ENCODE data around the gene EPHB1. TPM values are rescaled to one million over a fixed set of nuclear protein-coding genes. Genes with fewer than 3 reads are reported as not detected.

EPHB1 gene
- total and polyA plus RNA-seq, 2 of the 13 experiments (the other 11 are each of a cell fraction or from before 2014, with no cell fraction given) = 0.07 to 0.21 TPM

DNA sequence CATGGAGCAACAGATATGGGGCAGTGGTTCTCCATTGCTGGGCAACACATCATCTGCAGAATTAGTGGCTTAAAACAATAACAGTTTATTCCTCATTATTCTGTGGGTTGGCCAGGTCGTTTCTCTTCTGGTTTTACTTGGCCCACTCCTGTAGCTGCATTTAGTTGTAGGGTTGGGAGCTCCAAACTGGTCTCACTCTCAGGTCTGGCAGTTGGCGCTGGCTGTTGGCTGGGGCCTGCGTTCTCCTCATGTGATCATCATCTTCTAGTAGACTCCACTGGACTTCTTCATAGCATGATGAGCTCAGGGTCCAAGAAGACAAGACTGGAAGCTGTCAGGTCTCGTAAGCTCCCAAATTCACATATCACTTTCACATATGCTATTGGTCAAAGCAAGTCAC, 91.9 kb downstream of the EPHB1 start:
- H3K4me1 ChIP-seq (ENCODE audit: insufficient read depth, low read length) = no peaks in the 10 kb centered on the region
- in situ Hi-C loops (cut with HindIII; ENCODE audit: extremely low pct_ligation_motif_present, low pct_unique_long_range_greater_than_20kb) = no loop called here
- no TSS peak for BruUV-seq (replicated peaks)
- no peaks in the 10 kb centered on the region for H4K20me1 ChIP-seq (ENCODE audit: insufficient read depth, low read length)
- POLR2A ChIA-PET = no interaction called here
- CTCF ChIA-PET (ENCODE audit: low intra/inter-chr PET ratio, low total read pairs) = no interaction called here
- H3K4me2 ChIP-seq (ENCODE audit: low read depth, low read length) = no peak overlapping the region
- H3K9me3 ChIP-seq (ENCODE audit: low read length) = no peaks in the 10 kb centered on the region
- H3K79me2 ChIP-seq (ENCODE audit: insufficient read depth, low read length) = no peaks in the 10 kb centered on the region
- ATAC-seq = no peak
- no peak overlapping the region for H3K4me3 ChIP-seq (replicated peaks in 1 of 3; ENCODE audit: insufficient read depth in 1 of 3, low read depth in 2 of 3, low read length in 3 of 3)
- no peak for DNase-seq (ENCODE audit: low spot score)
- no peaks in the 10 kb centered on the region for H3K36me3 ChIP-seq (replicated peaks in 1 of 2; ENCODE audit: control insufficient read depth in 1 of 2, insufficient read depth in 2 of 2, low read length in 2 of 2)
- TF ChIP-seq PCBP1 (IDR thresholded peaks at IDR 0.05; ENCODE audit: borderline replicate concordance, low read depth, low read length) = no peak
- TF ChIP-seq ZC3H13 (CRISPR knock-in tag; IDR thresholded peaks at IDR 0.05) = no peak
- no peak for FAIRE-seq
- H2AFZ ChIP-seq (ENCODE audit: low read length) = no peak overlapping the region
- intact Hi-C loops (cut with micrococcal nuclease; ENCODE audit: unreplicated experiment) = no loop called here
- H3K9ac ChIP-seq (ENCODE audit: insufficient read depth, low read depth, low read length) = no peak overlapping the region
- H3K27ac ChIP-seq (ENCODE audit: extremely low read length, insufficient read depth, low read length) = no peak overlapping the region
- H3K27me3 ChIP-seq (ENCODE audit: control insufficient read depth in 1 of 2, insufficient read depth in 2 of 2, low read length in 2 of 2) = peaks cover 0 to 5% of the 10 kb centered on the region in 2 experiments; a peak in 1 of 5 replicates
- WGBS (ENCODE audit: low lambda C conversion rate) = 18% methylated on average over 4 of the region's 4 CpGs

DNA sequence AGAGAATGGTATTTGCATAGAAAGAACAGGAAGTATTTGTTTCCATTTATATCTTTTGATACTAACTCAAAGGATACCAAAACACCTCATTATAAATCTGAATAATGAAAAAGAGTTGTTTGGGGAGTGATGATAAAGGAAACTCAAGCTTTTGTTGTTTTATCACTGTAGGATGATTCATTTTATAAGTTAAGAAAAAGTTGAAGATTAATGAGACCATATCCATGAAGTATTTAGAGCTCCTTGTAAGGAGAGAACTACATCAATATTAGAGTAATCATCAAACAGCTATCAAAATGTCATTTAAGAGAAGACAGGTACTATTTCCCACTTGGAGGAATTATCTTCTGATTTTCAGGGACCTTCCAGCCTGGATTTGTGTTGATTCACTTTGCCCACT, 92.5 kb downstream of the EPHB1 start:
- POLR2A ChIA-PET = no interaction called here
- Histone ChIP-seq H3K27me3 (ENCODE audit: control insufficient read depth in 1 of 2, insufficient read depth in 2 of 2, low read length in 2 of 2) (peaks cover 0 to 5% of the 10 kb centered on the region in 2 experiments; a peak in 1 of 5 replicates), H3K4me1 (ENCODE audit: insufficient read depth, low read length) (no peaks in the 10 kb centered on the region), H3K4me2 (ENCODE audit: low read depth, low read length) (no peak overlapping the region), H3K9me3 (ENCODE audit: low read length) (no peaks in the 10 kb centered on the region), H3K27ac (ENCODE audit: extremely low read length, insufficient read depth, low read length) (no peak overlapping the region), H4K20me1 (ENCODE audit: insufficient read depth, low read length) (no peaks in the 10 kb centered on the region), H2AFZ (ENCODE audit: low read length) (no peak overlapping the region), H3K9ac (ENCODE audit: insufficient read depth, low read depth, low read length) (no peak overlapping the region), H3K79me2 (ENCODE audit: insufficient read depth, low read length) (no peaks in the 10 kb centered on the region), H3K4me3 (replicated peaks in 1 of 3; ENCODE audit: insufficient read depth in 1 of 3, low read depth in 2 of 3, low read length in 3 of 3) (no peak overlapping the region), H3K36me3 (replicated peaks in 1 of 2; ENCODE audit: control insufficient read depth in 1 of 2, insufficient read depth in 2 of 2, low read length in 2 of 2) (no peaks in the 10 kb centered on the region)
- CTCF ChIA-PET (ENCODE audit: low intra/inter-chr PET ratio, low total read pairs) = no interaction called here
- TF ChIP-seq SMAD1 (CRISPR knock-in tag; IDR thresholded peaks at IDR 0.05; ENCODE audit: borderline replicate concordance, low read depth) (no peak), E2F1 (CRISPR knock-in tag; IDR thresholded peaks at IDR 0.05) (no peak), HNRNPUL1 (IDR thresholded peaks at IDR 0.05; ENCODE audit: low read depth, low read length) (no peak), ZNF234 (CRISPR knock-in tag; conservative IDR thresholded peaks at IDR 0.05) (no peak), ZNF660 (CRISPR knock-in tag; IDR thresholded peaks at IDR 0.05; ENCODE audit: borderline replicate concordance, low read depth) (no peak), POLR2G (IDR thresholded peaks at IDR 0.05; ENCODE audit: low read depth, low read length) (no peak)
- no TSS peak for BruUV-seq (replicated peaks)
- ATAC-seq (no peak), FAIRE-seq (no peak), DNase-seq (ENCODE audit: low spot score) (no peak)
- in situ Hi-C loops (cut with HindIII; ENCODE audit: extremely low pct_ligation_motif_present, low pct_unique_long_range_greater_than_20kb) = no loop called here
- intact Hi-C loops (cut with micrococcal nuclease; ENCODE audit: unreplicated experiment) = no loop called here
